Esophagus muscularis mucosa (tissue), 4 donors: ENCODE measurements around the gene P2RY11.

Experiments
- CTCF ChIP-seq, 3 experiments: fragments of 200-600 bp in 2 of 3; fragments of 450-650 bp in 1 of 3; sonication (generic) in 2 of 3; IDR thresholded peaks; one replicate each; pipeline ENCODE4 v1.5.1; 2017 to 2019; ENCODE audit warnings: antibody characterized with exemption in 3 of 3, mild to moderate bottlenecking in 2 of 3, moderate library complexity in 1 of 3
- EP300 ChIP-seq: sonication (generic); formaldehyde crosslinking; IDR thresholded peaks from one replicate; pipeline ENCODE4 v1.6.1; 2017; ENCODE audit warnings: antibody characterized with exemption
- POLR2A ChIP-seq: fragments of 450-650 bp; IDR thresholded peaks from one replicate; pipeline ENCODE4 v1.6.1; 2017; ENCODE audit warnings: antibody characterized with exemption, moderate library complexity, mild to moderate bottlenecking, low read depth
- POLR2AphosphoS5 ChIP-seq, 2 donors: sonication (generic); formaldehyde crosslinking; IDR thresholded peaks; one replicate each; pipeline ENCODE4 v1.6.1; 2017; ENCODE audit warnings: antibody characterized with exemption in 2 of 2

- TF ChIP-seq CTCF (IDR thresholded peaks at IDR 0.05) = no peak
- TF ChIP-seq EP300 = no peak
- no peak for TF ChIP-seq POLR2A
- no peak for TF ChIP-seq POLR2AphosphoS5 (IDR thresholded peaks at IDR 0.05)
Measured at GRCh38 chr19:10095622-10095947, 15.9 kb upstream of the P2RY11 start.
